Thyroid gland (tissue), 4 donors: ENCODE data around the gene DUSP11. TPM values are rescaled to one million over a fixed set of nuclear protein-coding genes. Genes with fewer than 3 reads are reported as not detected.
"Not testable (repeated sequence)": the region's sequence is repeated elsewhere in the genome, so short reads cannot be mapped to it uniquely, and the experiment has no call there.

Experiments used
- DNase-seq, 2 donors: peaks; one replicate each; pipeline ENCODE4 v3.0.0-alpha.2; 2019
- H3K27ac ChIP-seq, 3 donors: fragments of 200-600 bp; sonication (generic); 1 replicate in 2 of 3; 2 replicates in 1 of 3; pipeline ENCODE4 v1.5.1; 2016 to 2019; ENCODE audit warnings: mild to moderate bottlenecking in 1 of 3, moderate library complexity in 1 of 3
- H3K27me3 ChIP-seq: fragments of 200-600 bp; sonication (generic); one replicate; pipeline ENCODE4 v1.5.1; 2019
- H3K36me3 ChIP-seq, 2 donors: fragments of 200-600 bp; sonication (generic); one replicate each; pipeline ENCODE4 v1.5.1; 2016 to 2019
- H3K4me1 ChIP-seq, 2 donors: fragments of 200-600 bp; sonication (generic); one replicate each; pipeline ENCODE4 v1.5.1; 2017 to 2019
- H3K4me3 ChIP-seq, 3 donors: fragments of 200-600 bp; sonication (generic); replicated peaks in 1 of 3; 1 replicate in 2 of 3; 2 replicates in 1 of 3; pipeline ENCODE4 v1.5.1; 2016; ENCODE audit warnings: mild to moderate bottlenecking in 1 of 3
- H3K9me3 ChIP-seq: fragments of 200-600 bp; sonication (generic); one replicate; pipeline ENCODE4 v1.5.1; 2017
- CTCF ChIP-seq, 6 experiments: fragments of 200-600 bp in 3 of 6; fragments of 450-650 bp in 3 of 6; sonication (generic) in 3 of 6; IDR thresholded peaks; one replicate each; pipeline ENCODE4 v1.5.1; 2016 to 2019; ENCODE audit warnings: antibody characterized with exemption in 6 of 6, mild to moderate bottlenecking in 2 of 6, inconsistent platforms in 1 of 6, moderate library complexity in 1 of 6
- POLR2A ChIP-seq, 2 donors: fragments of 450-650 bp; IDR thresholded peaks; one replicate each; pipeline ENCODE4 v1.6.1; 2017; ENCODE audit warnings: antibody characterized with exemption in 2 of 2, mild to moderate bottlenecking in 2 of 2, moderate library complexity in 1 of 2
- WGBS, 2 donors: methylation state at CpG; one replicate each; pipeline ENCODE4 v1.1.5; 2017; 5-methylcytosine and 5-hydroxymethylcytosine counted together
- intact Hi-C: fragments of 100-400 bp; cut with DNase I; formaldehyde crosslinking; loops from one replicate; pipeline ENCODE4 v1.15.1; 2023
- total RNA-seq, 4 donors: library from RNA; depleted of rRNA; stranded (reverse); fragments of >200 nt; gene quantifications; one replicate each; pipeline ENCODE4 v1.2.3, GENCODE V29; 2016

Gene DUSP11
- total RNA-seq, 4 donors from 2014 or later: 22.2 to 40.0 (median 31.0) TPM

GRCh38 chr2:73811878-73812277 lies 32.0 kb upstream of the DUSP11 start:
- Histone ChIP-seq H3K36me3 (no peaks in the 10 kb centered on the region), H3K4me1 (no peaks in the 10 kb centered on the region), H3K9me3 (no peaks in the 10 kb centered on the region), H3K4me3 (no peak overlapping the region), H3K27me3 (no peaks in the 10 kb centered on the region), H3K27ac (no peak overlapping the region)
- DNase-seq: no peak
- intact Hi-C loops: no loop called here
- TF ChIP-seq CTCF (IDR thresholded peaks at IDR 0.05) (no peak), POLR2A (IDR thresholded peaks at IDR 0.05) (no peak)

GRCh38 chr2:73783883-73784282 lies 4.0 kb upstream of the DUSP11 start, which contains the start of gene C2orf78:
TSS of gene C2orf78 (plus strand) at chr2:73784183. CDS start at chr2:73784310, 127 bp downstream.
- H3K4me1 ChIP-seq, H3K9me3 ChIP-seq, DNase-seq, H3K27me3 ChIP-seq, H3K27ac ChIP-seq, intact Hi-C loops, H3K36me3 ChIP-seq, H3K4me3 ChIP-seq: not testable (repeated sequence)
- WGBS, 2 donors: no CpG with 5 or more reads among the region's 3 CpGs

GRCh38 chr2:73783402-73783801 lies 3.5 kb upstream of the DUSP11 start:
- H3K27ac ChIP-seq, intact Hi-C loops, H3K4me3 ChIP-seq, H3K36me3 ChIP-seq, H3K27me3 ChIP-seq, DNase-seq, H3K9me3 ChIP-seq, H3K4me1 ChIP-seq: not testable (repeated sequence)
- WGBS, 2 donors: 77 to 79% methylated on average over 15 of the region's 15 CpGs

GRCh38 chr2:73780237-73780582 lies 307 bp upstream of the DUSP11 start:
- intact Hi-C loops: no loop called here
- peak overlapping the region in 1 of 3 donors; percentile 82 for H3K27ac ChIP-seq
- 5% methylated on average over 7 of the region's 7 CpGs for WGBS, 2 donors

GRCh38 chr2:73778867-73779466 lies 936 bp downstream of the DUSP11 start:
- Histone ChIP-seq H3K4me1 (peaks cover 5 to 11% of the 10 kb centered on the region in 2 donors), H3K27ac (peak overlapping the region in 1 of 3 donors; percentile 86), H3K36me3 (peaks cover 15 to 16% of the 10 kb centered on the region in 2 donors), H3K4me3 (peak overlapping the region; percentile 59 to 87 (median 86))
- intact Hi-C loops, H3K27me3 ChIP-seq, H3K9me3 ChIP-seq, DNase-seq: not testable (repeated sequence)
- WGBS, 2 donors: 73 to 77% methylated on average over 18 of the region's 18 CpGs

More at GRCh38 chr2:73780237-73780582, 307 bp upstream of the DUSP11 start:
- no peak for DNase-seq
- Histone ChIP-seq H3K4me1 (peaks cover 5 to 11% of the 10 kb centered on the region in 2 donors), H3K9me3 (no peaks in the 10 kb centered on the region), H3K27me3 (no peaks in the 10 kb centered on the region), H3K4me3 (peak overlapping the region in 1 of 3 donors; percentile 86), H3K36me3 (peaks cover 8 to 12% of the 10 kb centered on the region in 2 donors)
- TF ChIP-seq CTCF (IDR thresholded peaks at IDR 0.05) (peak in 1 of 6 experiments; percentile 10), POLR2A (IDR thresholded peaks at IDR 0.05) (no peak)

GRCh38 chr2:73776869-73777519 lies 2.9 kb downstream of the DUSP11 start:
- Histone ChIP-seq H3K9me3 (no peaks in the 10 kb centered on the region), H3K4me1 (peaks cover 5 to 11% of the 10 kb centered on the region in 2 donors), H3K27me3 (no peaks in the 10 kb centered on the region), H3K4me3 (no peak overlapping the region), H3K36me3 (peaks cover 22 to 30% of the 10 kb centered on the region in 2 donors), H3K27ac (no peak overlapping the region)
- DNase-seq: no peak
- WGBS, 2 donors: 90 to 93% methylated on average over 8 of the region's 8 CpGs
- TF ChIP-seq CTCF (IDR thresholded peaks at IDR 0.05): no peak
- no peak for TF ChIP-seq POLR2A (IDR thresholded peaks at IDR 0.05)
- intact Hi-C loops: no loop called here
